Measurements from ENCODE around the gene BCLAF1. TPM values are rescaled to one million over a fixed set of nuclear protein-coding genes. Genes with fewer than 3 reads are reported as not detected.

Gene BCLAF1
- total and polyA plus RNA-seq, 9 of the 15 experiments (the other 6 are each of a cell fraction or from before 2014, with no cell fraction given): 65.4 to 286 (median 165) TPM

- TF ChIP-seq RBM22 (IDR thresholded peaks at IDR 0.05; ENCODE audit: low read depth, low read length, poor library complexity, severe bottlenecking) (peak; percentile 99), SIRT6 (IDR thresholded peaks at IDR 0.05; ENCODE audit: low read depth, low read length) (no peak), CEBPB (tag; IDR thresholded peaks at IDR 0.05) (peak; percentile 48), CTBP1 (IDR thresholded peaks at IDR 0.05; ENCODE audit: borderline replicate concordance) (peak; percentile 58), MTA2 (IDR thresholded peaks at IDR 0.05; ENCODE audit: low read depth) (no peak), RCOR1 (IDR thresholded peaks at IDR 0.05; ENCODE audit: borderline replicate concordance in 1 of 2, low read depth in 2 of 2, low read length in 2 of 2) (peak; percentile 29 to 61; a peak in 2 of 4 replicates), NELFE (IDR thresholded peaks at IDR 0.05; ENCODE audit: insufficient read depth, insufficient read length) (no peak), ZNF133 (CRISPR knock-in tag; IDR thresholded peaks at IDR 0.05) (no peak), POLR2AphosphoS5 (IDR thresholded peaks at IDR 0.05; ENCODE audit: control insufficient read depth, insufficient read depth, low read depth, low read length) (peak; percentile 90), HMG20B (CRISPR knock-in tag; IDR thresholded peaks at IDR 0.05) (no peak), ZBTB40 (IDR thresholded peaks at IDR 0.05) (peak; percentile 90), ZBTB40 (CRISPR knock-in tag; IDR thresholded peaks at IDR 0.05) (no peak), SIN3B (IDR thresholded peaks at IDR 0.05; ENCODE audit: low read depth) (peak; percentile 83; the same call in 1 of the 2 replicates), NR2F6 (CRISPR knock-in tag; IDR thresholded peaks at IDR 0.05) (peak; percentile 77; the same call in 1 of the 2 replicates), NRF1 (conservative IDR thresholded peaks at IDR 0.05 in 1 of 2, IDR thresholded peaks at IDR 0.05 in 1 of 2) (peak; percentile 49 to 57; a peak in 3 of 4 replicates), CHAMP1 (IDR thresholded peaks at IDR 0.05) (peak; percentile 99)
These were observed 39.6 kb downstream of the BCLAF1 start, which contains the start of gene MTFR2 (continued) for GRCh38 chr6:136249811-136250685.
